Uterus (tissue), 2 donors: ENCODE measurements around the gene NOL12.

ENCODE experiments used
- POLR2A ChIP-seq, 2 donors: fragments of 450-650 bp; IDR thresholded peaks; one replicate each; pipeline ENCODE4 v1.6.1; 2016; ENCODE audit warnings: antibody characterized with exemption in 2 of 2, mild to moderate bottlenecking in 1 of 2, moderate library complexity in 1 of 2
- TF ChIP-seq, protein P1 (sequence below), 4 experiments: fragments of 200-600 bp in 2 of 4; fragments of 450-650 bp in 2 of 4; sonication (generic) in 2 of 4; IDR thresholded peaks; one replicate each; pipeline ENCODE4 v1.5.1; 2016 to 2019; ENCODE audit warnings: antibody characterized with exemption in 4 of 4, mild to moderate bottlenecking in 2 of 4, moderate library complexity in 1 of 4

DNA sequence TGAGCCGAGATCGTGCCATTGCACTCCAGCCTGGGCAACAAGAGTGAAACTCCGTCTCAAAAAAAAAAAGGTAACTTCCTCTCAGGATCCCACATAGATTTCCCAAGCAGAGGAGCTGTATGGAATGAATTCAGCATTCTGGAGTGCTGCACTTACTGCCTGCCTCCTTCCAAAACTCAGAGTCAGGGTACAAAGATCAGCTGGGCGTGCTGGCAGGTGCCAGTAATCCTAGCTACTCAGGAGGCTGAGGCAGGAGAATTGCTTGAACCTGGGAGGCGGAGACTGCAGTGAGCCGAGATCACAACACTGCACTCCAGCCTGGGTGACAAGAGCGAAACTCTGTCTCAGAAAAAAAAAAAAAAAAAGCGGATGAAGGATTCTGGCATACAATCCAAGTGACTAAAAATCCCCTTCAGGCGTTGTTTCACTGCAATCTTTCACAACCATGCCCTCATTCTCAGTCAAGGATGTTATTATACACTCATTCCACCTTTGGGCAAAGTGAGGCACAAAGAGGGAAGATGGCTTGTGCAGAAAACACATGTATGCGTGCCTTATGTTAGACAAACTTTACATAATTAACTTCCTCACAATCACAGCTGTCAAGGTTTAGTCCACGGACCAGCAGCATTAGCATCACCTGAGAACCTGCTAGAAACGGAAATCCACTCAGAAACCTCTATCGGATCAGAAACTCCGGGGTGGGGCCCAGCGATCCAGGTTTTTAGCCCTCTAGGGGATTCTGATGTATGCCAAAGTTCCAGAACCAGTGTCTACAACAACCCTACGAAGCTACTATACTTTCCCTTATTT, 1.1 kb upstream of the NOL12 start:
- TF ChIP-seq, protein P1, sequence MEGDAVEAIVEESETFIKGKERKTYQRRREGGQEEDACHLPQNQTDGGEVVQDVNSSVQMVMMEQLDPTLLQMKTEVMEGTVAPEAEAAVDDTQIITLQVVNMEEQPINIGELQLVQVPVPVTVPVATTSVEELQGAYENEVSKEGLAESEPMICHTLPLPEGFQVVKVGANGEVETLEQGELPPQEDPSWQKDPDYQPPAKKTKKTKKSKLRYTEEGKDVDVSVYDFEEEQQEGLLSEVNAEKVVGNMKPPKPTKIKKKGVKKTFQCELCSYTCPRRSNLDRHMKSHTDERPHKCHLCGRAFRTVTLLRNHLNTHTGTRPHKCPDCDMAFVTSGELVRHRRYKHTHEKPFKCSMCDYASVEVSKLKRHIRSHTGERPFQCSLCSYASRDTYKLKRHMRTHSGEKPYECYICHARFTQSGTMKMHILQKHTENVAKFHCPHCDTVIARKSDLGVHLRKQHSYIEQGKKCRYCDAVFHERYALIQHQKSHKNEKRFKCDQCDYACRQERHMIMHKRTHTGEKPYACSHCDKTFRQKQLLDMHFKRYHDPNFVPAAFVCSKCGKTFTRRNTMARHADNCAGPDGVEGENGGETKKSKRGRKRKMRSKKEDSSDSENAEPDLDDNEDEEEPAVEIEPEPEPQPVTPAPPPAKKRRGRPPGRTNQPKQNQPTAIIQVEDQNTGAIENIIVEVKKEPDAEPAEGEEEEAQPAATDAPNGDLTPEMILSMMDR (IDR thresholded peaks at IDR 0.05) = no peak
- no peak for TF ChIP-seq POLR2A (IDR thresholded peaks at IDR 0.05)
